Astrocyte (in vitro differentiated cells and primary cell): Measurements from ENCODE around the gene LITAF. TPM values are rescaled to one million over a fixed set of nuclear protein-coding genes. Genes with fewer than 3 reads are reported as not detected.
A peak's percentile ranks its signal among the peaks of the same experiment; 100 is the strongest.

Experiments used
- DNase-seq: peaks from one replicate; pipeline ENCODE4 v3.0.0-alpha.2; 2010; ENCODE audit warnings: low read depth
- FAIRE-seq: peaks from 2 replicates; lab custom pipeline; 2011; peaks lifted over from hg19 to GRCh38; lab: Jason Lieb, UNC
- H2AFZ ChIP-seq: 2 replicates; pipeline ENCODE4 v1.6.0; 2012; ENCODE audit warnings: low read depth, low read length, inconsistent platforms
- H3K27ac ChIP-seq: 2 replicates; pipeline ENCODE4 v1.5.1; 2011; ENCODE audit warnings: low read depth, low read length, inconsistent platforms
- H3K27me3 ChIP-seq: 2 replicates; pipeline ENCODE4 v1.6.0; 2011; ENCODE audit warnings: low read length, inconsistent platforms; ENCODE audit not compliant: insufficient read depth
- H3K36me3 ChIP-seq: 2 replicates; pipeline ENCODE4 v1.5.1; 2011; ENCODE audit warnings: low read length, inconsistent platforms; ENCODE audit not compliant: insufficient read depth
- H3K4me1 ChIP-seq: 2 replicates; pipeline ENCODE4 v1.5.1; 2011; ENCODE audit warnings: low read length, inconsistent platforms; ENCODE audit not compliant: insufficient read depth
- H3K4me2 ChIP-seq: 2 replicates; pipeline ENCODE4 v1.6.0; 2012; ENCODE audit warnings: low read length, inconsistent platforms
- H3K4me3 ChIP-seq: 2 replicates; pipeline ENCODE4 v1.5.1; 2011; ENCODE audit warnings: low read depth, mild to moderate bottlenecking, low read length, inconsistent platforms; ENCODE audit not compliant: insufficient read depth
- H3K79me2 ChIP-seq: 2 replicates; pipeline ENCODE4 v1.6.0; 2012; ENCODE audit warnings: mild to moderate bottlenecking, low read length, inconsistent platforms; ENCODE audit not compliant: insufficient read depth
- H3K9ac ChIP-seq: 2 replicates; pipeline ENCODE4 v1.6.0; 2012; ENCODE audit warnings: mild to moderate bottlenecking, low read length, inconsistent platforms
- H3K9me3 ChIP-seq: 2 replicates; pipeline ENCODE4 v1.5.1; 2012; ENCODE audit warnings: low read depth, mild to moderate bottlenecking, low read length, inconsistent platforms; ENCODE audit not compliant: insufficient read depth
- H4K20me1 ChIP-seq: 2 replicates; pipeline ENCODE4 v1.6.0; 2012; ENCODE audit warnings: low read length, inconsistent platforms; ENCODE audit not compliant: insufficient read depth
- H3K27ac Mint-ChIP-seq: one replicate; pipeline ENCODE4 v1.8.0; 2021; ENCODE audit warnings: mild to moderate bottlenecking, mixed read lengths; ENCODE audit not compliant: unreplicated experiment
- H3K27me3 Mint-ChIP-seq: one replicate; pipeline ENCODE4 v1.8.0; 2021; ENCODE audit warnings: low read depth, mixed read lengths; ENCODE audit not compliant: unreplicated experiment
- H3K36me3 Mint-ChIP-seq: one replicate; pipeline ENCODE4 v1.8.0; 2021; ENCODE audit warnings: low read depth, mixed read lengths; ENCODE audit not compliant: unreplicated experiment
- H3K4me1 Mint-ChIP-seq: one replicate; pipeline ENCODE4 v1.8.0; 2021; ENCODE audit warnings: low read depth, mixed read lengths; ENCODE audit not compliant: unreplicated experiment
- H3K4me3 Mint-ChIP-seq: one replicate; pipeline ENCODE4 v1.8.0; 2021; ENCODE audit warnings: mild to moderate bottlenecking, moderate library complexity, mixed read lengths; ENCODE audit not compliant: unreplicated experiment
- H3K9me3 Mint-ChIP-seq: one replicate; pipeline ENCODE4 v1.8.0; 2021; ENCODE audit warnings: mild to moderate bottlenecking, mixed read lengths; ENCODE audit not compliant: unreplicated experiment
- CTCF ChIP-seq: IDR thresholded peaks from 2 replicates; pipeline ENCODE4 v1.5.1; 2011; ENCODE audit warnings: low read depth, mild to moderate bottlenecking, inconsistent platforms, low read length, moderate library complexity; ENCODE audit not compliant: insufficient read depth
- EZH2 ChIP-seq: IDR thresholded peaks from 2 replicates; pipeline ENCODE4 v1.6.1; 2012; ENCODE audit warnings: mild to moderate bottlenecking, low read length, inconsistent platforms; ENCODE audit not compliant: insufficient read depth
- total RNA-seq: library from RNA; stranded (reverse); gene quantifications from 2 replicates; pipeline ENCODE4 v1.2.1, GENCODE V29; 2021

Gene LITAF
- total RNA-seq, 1 donor from 2014 or later, result 113 TPM

DNA sequence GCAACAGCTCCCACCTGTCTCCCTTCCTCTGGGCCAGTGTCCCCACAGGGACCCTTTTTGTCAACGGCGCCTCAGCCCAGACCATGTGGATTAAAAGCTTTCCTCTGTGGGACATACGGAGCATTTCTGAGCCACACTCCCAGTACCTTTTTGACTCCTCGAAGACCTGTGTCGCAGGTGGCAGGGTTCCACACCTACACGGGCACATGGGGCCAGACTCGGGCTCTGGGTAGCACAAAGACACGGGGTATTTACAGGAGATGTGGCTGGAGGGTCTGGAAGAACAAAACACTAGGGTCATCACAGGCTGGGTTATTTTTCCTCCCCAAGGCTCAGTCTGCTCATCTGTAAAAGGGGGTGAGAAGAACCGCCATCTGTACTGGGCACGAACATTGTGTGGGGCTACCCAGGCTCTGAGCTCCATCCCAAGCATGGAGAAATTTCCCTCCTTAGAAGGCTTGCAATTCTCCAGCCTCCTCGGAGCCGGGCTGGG, 49.0 kb upstream of the LITAF start:
- Histone ChIP-seq H3K9me3 (no peaks in the 10 kb centered on the region), H2AFZ (no peak overlapping the region), H3K27ac (no peak overlapping the region), H3K79me2 (no peaks in the 10 kb centered on the region), H3K27me3 (no peaks in the 10 kb centered on the region), H3K4me1 (peaks cover 26% of the 10 kb centered on the region), H3K9ac (no peak overlapping the region), H3K4me2 (no peak overlapping the region), H4K20me1 (no peaks in the 10 kb centered on the region), H3K4me3 (no peak overlapping the region), H3K36me3 (no peaks in the 10 kb centered on the region)
- H3K36me3 Mint-ChIP-seq, result no peaks in the 10 kb centered on the region
- peaks cover 37% of the 10 kb centered on the region for H3K4me1 Mint-ChIP-seq
- no peak for FAIRE-seq
- no peak for DNase-seq
- peak overlapping the region; percentile 7 for H3K27ac Mint-ChIP-seq
- H3K27me3 Mint-ChIP-seq, result peaks cover 3% of the 10 kb centered on the region
- no peak overlapping the region for H3K4me3 Mint-ChIP-seq
- TF ChIP-seq EZH2, result no peak
- no peak for TF ChIP-seq CTCF
- no peaks in the 10 kb centered on the region for H3K9me3 Mint-ChIP-seq

DNA sequence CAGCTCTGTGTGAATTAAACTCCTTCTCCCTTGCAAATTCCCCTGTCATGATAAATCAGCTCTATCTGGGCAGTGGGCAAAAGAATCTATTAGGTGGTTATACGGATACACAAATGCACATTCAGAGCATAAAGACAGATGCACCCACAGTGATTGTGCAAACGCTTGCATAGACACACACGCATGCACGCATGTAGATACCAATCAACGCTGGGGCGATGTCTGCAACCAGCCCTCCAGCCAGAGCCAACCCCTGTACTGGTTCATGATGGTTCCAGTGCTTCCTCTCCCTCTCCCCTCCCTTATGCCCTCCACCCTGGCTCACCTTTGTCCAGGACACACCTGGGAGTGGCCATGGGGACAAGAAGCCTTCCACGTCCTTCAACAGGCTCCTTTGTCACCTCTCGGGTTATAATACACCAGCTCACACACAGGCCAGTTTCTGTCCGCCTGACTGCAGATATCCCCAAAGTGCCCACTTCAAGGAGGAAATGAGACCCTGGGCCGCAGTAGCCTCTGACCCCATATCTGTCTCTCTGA, 48.5 kb upstream of the LITAF start:
- TF ChIP-seq EZH2 (no peak), CTCF (no peak)
- H3K9me3 ChIP-seq, result no peaks in the 10 kb centered on the region
- DNase-seq, result no peak
- H2AFZ ChIP-seq, result no peak overlapping the region
- H3K79me2 ChIP-seq, result no peaks in the 10 kb centered on the region
- H3K9me3 Mint-ChIP-seq, result no peaks in the 10 kb centered on the region
- peaks cover 21% of the 10 kb centered on the region for H3K4me1 ChIP-seq
- H3K4me1 Mint-ChIP-seq, result peaks cover 31% of the 10 kb centered on the region
- H3K36me3 Mint-ChIP-seq, result no peaks in the 10 kb centered on the region
- no peak overlapping the region for H3K4me2 ChIP-seq
- H3K27ac ChIP-seq, result no peak overlapping the region
- H3K27ac Mint-ChIP-seq, result no peak overlapping the region
- H3K36me3 ChIP-seq, result no peaks in the 10 kb centered on the region
- no peak overlapping the region for H3K9ac ChIP-seq
- H3K4me3 Mint-ChIP-seq, result no peak overlapping the region
- no peaks in the 10 kb centered on the region for H4K20me1 ChIP-seq
- no peak for FAIRE-seq
- no peak overlapping the region for H3K4me3 ChIP-seq
- H3K27me3 Mint-ChIP-seq, result peaks cover 3% of the 10 kb centered on the region
- H3K27me3 ChIP-seq, result no peaks in the 10 kb centered on the region

DNA sequence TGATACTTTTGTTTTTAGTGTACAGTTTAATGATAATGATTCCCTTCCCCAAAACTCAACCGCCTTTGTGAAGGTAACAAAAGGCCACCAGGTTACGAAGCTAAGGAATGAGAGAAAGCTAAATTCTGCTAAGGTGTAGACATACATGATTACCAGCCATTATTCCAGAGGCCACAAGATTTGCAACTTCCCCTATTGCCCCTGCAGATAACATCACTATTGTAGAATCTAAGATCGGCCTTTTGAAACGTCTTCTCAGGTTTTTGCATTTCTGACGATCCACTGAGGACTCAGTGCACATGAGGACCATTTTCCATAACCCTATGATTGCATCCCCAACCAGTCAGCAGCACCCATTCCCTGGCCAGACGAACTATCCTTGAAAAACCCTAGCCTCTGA, 47.6 kb upstream of the LITAF start:
- peaks cover 30% of the 10 kb centered on the region for H3K4me1 Mint-ChIP-seq
- peaks cover 3% of the 10 kb centered on the region for H3K27me3 Mint-ChIP-seq
- no peak overlapping the region for H3K27ac Mint-ChIP-seq
- no peaks in the 10 kb centered on the region for H3K27me3 ChIP-seq
- no peak overlapping the region for H3K27ac ChIP-seq
- no peak overlapping the region for H3K9ac ChIP-seq
- FAIRE-seq (no peak), DNase-seq (no peak)
- peaks cover 15% of the 10 kb centered on the region for H3K4me1 ChIP-seq
- no peaks in the 10 kb centered on the region for H3K9me3 ChIP-seq
- H3K9me3 Mint-ChIP-seq, result no peaks in the 10 kb centered on the region
- TF ChIP-seq CTCF, result no peak
- no peak for TF ChIP-seq EZH2
- no peaks in the 10 kb centered on the region for H4K20me1 ChIP-seq
- H3K4me2 ChIP-seq, result no peak overlapping the region
- no peak overlapping the region for H3K4me3 Mint-ChIP-seq
- H3K4me3 ChIP-seq, result no peak overlapping the region
- no peaks in the 10 kb centered on the region for H3K36me3 Mint-ChIP-seq
- H3K36me3 ChIP-seq, result no peaks in the 10 kb centered on the region
- H2AFZ ChIP-seq, result no peak overlapping the region
- H3K79me2 ChIP-seq, result no peaks in the 10 kb centered on the region
